K562 (cell line): Measurements from ENCODE around the gene STEAP1B. TPM values are rescaled to one million over a fixed set of nuclear protein-coding genes. Genes with fewer than 3 reads are reported as not detected.

Source experiments
- GTF2A2 ChIP-seq: IDR thresholded peaks from 2 replicates; pipeline ENCODE4 v1.6.1; 2016; ENCODE audit warnings: mild to moderate bottlenecking, missing genetic modification characterization, missing compliant biosample characterization
- HDGF ChIP-seq: fragments of 450-650 bp; IDR thresholded peaks from 2 replicates; pipeline ENCODE4 v1.6.1; 2016
- HNRNPK ChIP-seq: fragments of 200-400 bp; formaldehyde crosslinking; IDR thresholded peaks from one replicate; pipeline ENCODE4 v1.6.1; 2018; ENCODE audit warnings: mild to moderate bottlenecking, low read depth, low read length; ENCODE audit not compliant: poor library complexity, severe bottlenecking
- KHSRP ChIP-seq: fragments of 450-650 bp; IDR thresholded peaks from 2 replicates; pipeline ENCODE4 v1.6.1; 2017
- MEF2D ChIP-seq: conservative IDR thresholded peaks from 2 replicates; pipeline ENCODE4 v1.6.1; 2016; ENCODE audit warnings: low read depth, missing genetic modification characterization, missing compliant biosample characterization
- MEIS2 ChIP-seq: fragments of 450-650 bp; IDR thresholded peaks from 2 replicates; pipeline ENCODE4 v1.6.1; 2014; ENCODE audit warnings: mild to moderate bottlenecking; ENCODE audit not compliant: partially characterized antibody
- REST ChIP-seq, 2 experiments: fragments of 450-650 bp; formaldehyde crosslinking in 1 of 2; IDR thresholded peaks; 2 replicates each; pipeline versions ENCODE4 v1.4.0 to v1.6.1; 2014 to 2020; ENCODE audit warnings: mild to moderate bottlenecking in 2 of 2, borderline replicate concordance in 1 of 2, low read depth in 1 of 2
- SMAD1 ChIP-seq: fragments of 150-350 bp; IDR thresholded peaks from 2 replicates; pipeline ENCODE4 v1.6.1; 2014; ENCODE audit warnings: low read length, low read depth; ENCODE audit not compliant: partially characterized antibody
- ZBTB8A ChIP-seq: fragments of 450-650 bp; IDR thresholded peaks from 2 replicates; pipeline ENCODE4 v1.6.1; 2018; ENCODE audit warnings: mild to moderate bottlenecking, moderate library complexity; ENCODE audit not compliant: partially characterized antibody
- ZFP1 ChIP-seq: fragments of 450-650 bp; formaldehyde crosslinking; IDR thresholded peaks from 2 replicates; pipeline ENCODE4 v1.4.0; 2020; ENCODE audit warnings: mild to moderate bottlenecking, mixed read lengths
- ZKSCAN1 ChIP-seq: fragments of 150-350 bp; IDR thresholded peaks from 2 replicates; pipeline ENCODE4 v1.6.1; 2016; ENCODE audit warnings: low read depth, low read length
- ZKSCAN8 ChIP-seq: fragments of 200-800 bp; sonication (Bioruptor generic); IDR thresholded peaks from 2 replicates; pipeline ENCODE4 v1.6.1; 2016; ENCODE audit warnings: missing genetic modification characterization, missing compliant biosample characterization
- polyA plus RNA-seq, 8 experiments: library from polyadenylated mRNA; depleted of rRNA in 4 of 8; stranded (reverse) in 5 of 8; unstranded in 3 of 8; fragments of >200 nt; fragmentation: Nextera tagmentation in 2 of 8; fragmentation: Illumina TruSeq in 1 of 8; extraction: Ambion mirVana in 2 of 8; extraction: Trizol in 1 of 8; gene quantifications; 2 replicates each; pipeline versions ENCODE4 v1.2.1 to v1.2.3, GENCODE V29; 2011 to 2014; ENCODE audit warnings: inconsistent platforms in 1 of 8, missing spikeins in 1 of 8
- total RNA-seq, 7 experiments: library from RNA; depleted of rRNA in 6 of 7; stranded (reverse); fragments of >200 nt in 6 of 7; fragmentation: Illumina TruSeq in 2 of 7; extraction: Trizol in 2 of 7; gene quantifications; 2 replicates each; pipeline versions ENCODE4 v1.2.1 to v1.2.3, GENCODE V29; 2011 to 2021; ENCODE audit warnings: low replicate concordance in 1 of 7
- TF ChIP-seq, protein P1 (sequence below): fragments of 200-800 bp; sonication (Bioruptor generic); IDR thresholded peaks from 2 replicates; pipeline ENCODE4 v1.6.1; 2017; ENCODE audit warnings: missing genetic modification characterization, missing compliant biosample characterization
- TF ChIP-seq, protein P2 (sequence below): sonication (generic); formaldehyde crosslinking; IDR thresholded peaks from 2 replicates; pipeline ENCODE4 v1.8.1; 2023; ENCODE audit warnings: mild to moderate bottlenecking, missing genetic modification reagents

Gene STEAP1B
- total and polyA plus RNA-seq, 9 of the 15 experiments (the other 6 are each of a cell fraction or from before 2014, with no cell fraction given), result 20.0 to 38.5 (median 30.6) TPM

- TF ChIP-seq HDGF (0 out of 2 replicates have a peak, but pooled peaks have one; percentile 20), ZBTB8A (no peak), ZKSCAN8 (CRISPR knock-in tag) (peak; percentile 89), ZKSCAN1 (no peak), SMAD1 (no peak), REST (IDR thresholded peaks at IDR 0.05; ENCODE audit: borderline replicate concordance) (no peak), REST (CRISPR knock-in tag; IDR thresholded peaks at IDR 0.05; ENCODE audit: low read depth) (no peak), GTF2A2 (tag) (no peak), KHSRP (peak; percentile 37; the same call in 1 of the 2 replicates), HNRNPK (no peak), MEF2D (tag) (peak; percentile 81; the same call in 1 of the 2 replicates), MEIS2 (peak; percentile 17), ZFP1 (CRISPR knock-in tag) (no peak)
- TF ChIP-seq, protein P1, sequence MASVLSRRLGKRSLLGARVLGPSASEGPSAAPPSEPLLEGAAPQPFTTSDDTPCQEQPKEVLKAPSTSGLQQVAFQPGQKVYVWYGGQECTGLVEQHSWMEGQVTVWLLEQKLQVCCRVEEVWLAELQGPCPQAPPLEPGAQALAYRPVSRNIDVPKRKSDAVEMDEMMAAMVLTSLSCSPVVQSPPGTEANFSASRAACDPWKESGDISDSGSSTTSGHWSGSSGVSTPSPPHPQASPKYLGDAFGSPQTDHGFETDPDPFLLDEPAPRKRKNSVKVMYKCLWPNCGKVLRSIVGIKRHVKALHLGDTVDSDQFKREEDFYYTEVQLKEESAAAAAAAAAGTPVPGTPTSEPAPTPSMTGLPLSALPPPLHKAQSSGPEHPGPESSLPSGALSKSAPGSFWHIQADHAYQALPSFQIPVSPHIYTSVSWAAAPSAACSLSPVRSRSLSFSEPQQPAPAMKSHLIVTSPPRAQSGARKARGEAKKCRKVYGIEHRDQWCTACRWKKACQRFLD (CRISPR knock-in tag), result peak; percentile 92
- TF ChIP-seq, protein P2, sequence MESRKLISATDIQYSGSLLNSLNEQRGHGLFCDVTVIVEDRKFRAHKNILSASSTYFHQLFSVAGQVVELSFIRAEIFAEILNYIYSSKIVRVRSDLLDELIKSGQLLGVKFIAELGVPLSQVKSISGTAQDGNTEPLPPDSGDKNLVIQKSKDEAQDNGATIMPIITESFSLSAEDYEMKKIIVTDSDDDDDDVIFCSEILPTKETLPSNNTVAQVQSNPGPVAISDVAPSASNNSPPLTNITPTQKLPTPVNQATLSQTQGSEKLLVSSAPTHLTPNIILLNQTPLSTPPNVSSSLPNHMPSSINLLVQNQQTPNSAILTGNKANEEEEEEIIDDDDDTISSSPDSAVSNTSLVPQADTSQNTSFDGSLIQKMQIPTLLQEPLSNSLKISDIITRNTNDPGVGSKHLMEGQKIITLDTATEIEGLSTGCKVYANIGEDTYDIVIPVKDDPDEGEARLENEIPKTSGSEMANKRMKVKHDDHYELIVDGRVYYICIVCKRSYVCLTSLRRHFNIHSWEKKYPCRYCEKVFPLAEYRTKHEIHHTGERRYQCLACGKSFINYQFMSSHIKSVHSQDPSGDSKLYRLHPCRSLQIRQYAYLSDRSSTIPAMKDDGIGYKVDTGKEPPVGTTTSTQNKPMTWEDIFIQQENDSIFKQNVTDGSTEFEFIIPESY (CRISPR knock-in tag), result 0 out of 2 replicates have a peak, but pooled peaks have one; percentile 63
These were observed 66.1 kb downstream of the STEAP1B start (continued) for GRCh38 chr7:22433710-22434460.
